ENCODE measurements around the gene AIF1L.
"Not testable (repeated sequence)": the region's sequence is repeated elsewhere in the genome, so short reads cannot be mapped to it uniquely, and the experiment has no call there.

The AIF1L gene

DNA sequence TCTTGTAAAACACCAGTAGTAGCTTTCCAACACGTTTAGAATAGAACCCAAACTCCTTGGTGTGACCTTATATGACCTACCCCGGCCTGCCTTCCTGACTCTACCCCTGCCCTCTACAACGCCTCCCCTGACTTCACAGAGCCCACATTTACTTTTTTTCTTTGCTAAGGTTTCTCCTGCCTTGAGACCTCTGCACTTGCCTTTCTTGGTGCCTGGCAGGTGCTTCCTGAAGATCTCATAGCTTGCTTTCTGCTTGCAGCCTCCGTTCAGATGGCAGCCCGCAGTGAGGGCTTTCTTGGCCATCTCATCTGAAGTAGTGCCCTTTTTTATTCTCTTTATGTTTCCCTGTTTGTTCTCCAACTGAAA is 53.3 kb downstream of the AIF1L start:
- H3K27ac ChIP-seq, result no peak overlapping the region
- no peak overlapping the region for H3K4me3 ChIP-seq

DNA sequence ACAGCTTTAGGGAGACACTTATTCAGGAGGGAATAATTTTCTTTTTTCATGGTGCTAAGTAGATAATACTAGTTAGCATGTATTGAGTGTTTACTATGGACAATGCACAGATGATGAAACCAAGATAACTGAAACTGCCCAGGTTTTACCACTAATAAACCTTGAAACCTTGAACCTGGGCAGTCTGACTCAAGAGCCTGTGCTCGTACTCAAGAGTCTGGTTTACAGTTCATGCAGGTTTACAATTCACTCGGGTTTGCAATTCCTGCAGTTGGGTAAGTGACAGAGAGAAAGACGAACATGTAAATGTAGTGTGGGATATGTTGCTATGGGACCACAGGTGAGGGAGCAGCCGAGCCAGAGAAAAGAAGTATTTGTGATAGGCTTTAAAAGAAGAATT is 57.3 kb downstream of the AIF1L start:
- Histone ChIP-seq H3K4me3 (no peak overlapping the region), H3K27ac (no peak overlapping the region)

DNA sequence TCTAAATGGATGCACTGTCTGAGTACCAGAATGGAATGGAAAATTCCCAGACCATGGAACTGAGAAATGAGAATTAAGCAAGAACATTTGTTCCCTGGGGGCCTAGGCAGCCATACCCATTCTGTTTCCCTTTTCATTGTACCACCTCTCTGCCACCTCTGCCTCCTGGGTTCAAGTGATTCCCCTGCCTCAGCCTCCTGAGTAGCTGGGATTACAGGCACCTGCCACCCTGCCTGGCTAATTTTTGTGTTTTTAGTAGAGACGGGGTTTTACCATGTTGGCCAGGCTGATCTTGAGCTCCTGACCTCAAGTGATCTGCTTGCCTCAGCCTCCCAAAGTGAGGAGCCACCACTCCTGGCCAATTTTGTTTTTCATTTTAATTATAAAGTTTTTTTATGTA is 62.3 kb downstream of the AIF1L start:
- not testable (repeated sequence) for H3K4me3 ChIP-seq

DNA sequence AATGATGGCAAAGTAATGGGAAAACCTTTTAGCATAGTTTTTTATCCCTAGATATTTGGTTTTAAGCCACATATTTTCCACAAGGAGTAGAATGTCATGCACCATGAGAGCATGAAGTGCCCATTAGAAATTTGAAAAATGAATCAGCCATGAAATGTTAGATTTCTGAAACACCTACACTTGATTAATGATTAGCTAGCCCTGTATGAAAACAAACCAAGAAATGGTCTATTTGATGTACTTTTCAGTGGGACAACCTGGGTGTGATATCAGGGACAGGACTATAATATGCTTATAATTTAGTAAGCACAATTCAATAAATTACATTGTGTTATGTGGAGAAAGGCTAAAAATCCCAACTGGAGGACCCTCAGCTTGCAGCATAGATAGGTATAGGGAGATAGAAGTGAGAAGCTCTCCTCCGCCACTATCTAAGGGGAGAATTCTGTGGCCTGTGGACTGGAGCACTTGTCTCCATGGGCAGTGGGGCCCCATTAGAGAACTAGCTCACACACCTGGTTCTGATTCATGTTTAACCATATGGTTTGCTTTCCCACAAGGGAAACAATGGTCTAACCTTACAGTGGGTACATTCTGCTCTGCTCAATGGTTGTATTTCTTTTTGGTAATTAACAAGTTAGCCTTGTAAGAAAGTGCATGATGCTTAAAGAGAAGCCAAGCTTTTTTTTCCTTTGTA is 64.2 kb downstream of the AIF1L start:
- no peak overlapping the region for H3K4me3 ChIP-seq

More for the DNA sequence above, 62.3 kb downstream of the AIF1L start:
- H3K27ac ChIP-seq, result not testable (repeated sequence)

DNA sequence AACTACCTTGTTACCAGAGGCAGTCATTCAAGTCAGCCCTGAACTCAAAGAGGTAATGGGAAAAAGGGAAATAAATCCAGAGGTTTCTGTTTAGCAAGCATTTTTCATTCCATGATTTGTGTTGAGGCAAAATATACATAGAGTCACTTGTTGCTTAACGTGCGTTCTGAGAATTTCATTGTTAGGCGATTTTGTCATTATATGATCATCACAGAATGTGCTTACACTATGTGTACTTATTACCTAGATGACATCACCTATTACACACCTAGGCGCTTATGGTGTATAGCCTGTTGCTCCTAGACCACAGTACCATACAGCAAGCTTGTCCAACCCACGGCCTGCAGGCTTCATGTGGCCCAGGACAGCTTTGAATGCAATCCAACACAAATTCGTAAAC is 65.3 kb downstream of the AIF1L start:
- Histone ChIP-seq H3K4me3 (no peak overlapping the region), H3K27ac (no peak overlapping the region)

More for the DNA sequence above, 64.2 kb downstream of the AIF1L start:
- H3K27ac ChIP-seq, result no peak overlapping the region

DNA sequence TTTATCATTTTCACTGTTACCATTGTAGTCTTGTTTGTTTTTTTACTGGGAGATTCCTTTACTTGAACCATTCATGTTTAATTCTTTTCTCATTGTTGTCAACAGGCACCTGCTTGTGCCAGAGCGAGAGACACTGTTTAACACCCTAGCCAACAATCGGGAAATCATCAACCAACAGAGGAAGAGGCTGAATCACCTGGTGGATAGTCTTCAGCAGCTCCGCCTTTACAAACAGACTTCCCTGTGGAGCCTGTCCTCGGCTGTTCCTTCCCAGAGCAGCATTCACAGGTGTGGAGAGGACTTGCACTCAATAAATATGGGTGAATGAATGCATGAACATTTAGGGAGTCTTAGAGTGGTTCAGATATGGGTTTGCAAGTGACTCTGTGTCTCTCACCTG is 66.6 kb downstream of the AIF1L start:
- Histone ChIP-seq H3K27ac (no peak overlapping the region), H3K4me3 (no peak overlapping the region)

DNA sequence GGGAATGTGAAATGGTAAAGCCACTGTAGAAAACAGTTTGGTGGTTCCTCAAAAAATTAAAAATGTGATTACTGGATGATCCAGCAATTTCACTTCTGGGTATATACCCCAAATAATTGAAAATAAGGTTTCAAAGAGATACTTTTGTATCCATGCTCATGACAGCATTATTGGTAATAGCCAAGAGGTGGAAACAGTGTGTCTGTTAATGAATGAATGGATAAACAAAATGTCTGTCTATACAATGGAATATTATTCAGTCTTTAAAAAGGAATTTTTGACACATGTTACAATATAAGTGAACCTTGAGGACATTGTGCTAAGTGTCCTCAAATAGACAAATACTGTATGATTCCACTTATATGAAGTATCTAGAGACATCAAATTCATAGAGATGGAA is 69.2 kb downstream of the AIF1L start:
- no peak overlapping the region for H3K4me3 ChIP-seq
- no peak overlapping the region for H3K27ac ChIP-seq

DNA sequence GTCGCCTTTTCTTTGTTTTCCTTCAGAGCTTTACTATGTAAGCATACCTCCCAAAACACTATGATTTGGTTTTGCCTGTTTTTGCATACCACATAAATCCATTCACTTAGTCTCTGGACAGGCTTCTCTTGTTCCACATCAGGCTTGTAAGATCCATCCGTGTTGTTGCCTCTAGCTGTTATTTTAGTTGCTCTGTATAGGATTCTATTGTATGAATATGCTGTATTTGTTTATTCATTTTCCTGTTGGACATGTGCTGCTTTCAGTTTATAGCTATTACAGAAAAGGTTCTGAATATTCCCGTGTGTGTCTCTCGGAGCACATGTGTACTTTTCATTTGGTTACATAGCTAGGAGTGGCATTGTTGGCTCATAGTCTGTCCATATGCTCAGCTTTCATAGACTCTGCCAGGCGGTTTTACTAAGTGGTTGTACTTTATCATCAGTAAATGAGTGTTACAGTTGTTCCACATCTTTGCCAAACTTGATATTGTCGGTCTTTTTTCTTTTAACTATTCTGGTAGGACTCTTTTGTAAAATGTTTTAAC is 70.9 kb downstream of the AIF1L start:
- H3K27ac ChIP-seq, result no peak overlapping the region
- no peak overlapping the region for H3K4me3 ChIP-seq

DNA sequence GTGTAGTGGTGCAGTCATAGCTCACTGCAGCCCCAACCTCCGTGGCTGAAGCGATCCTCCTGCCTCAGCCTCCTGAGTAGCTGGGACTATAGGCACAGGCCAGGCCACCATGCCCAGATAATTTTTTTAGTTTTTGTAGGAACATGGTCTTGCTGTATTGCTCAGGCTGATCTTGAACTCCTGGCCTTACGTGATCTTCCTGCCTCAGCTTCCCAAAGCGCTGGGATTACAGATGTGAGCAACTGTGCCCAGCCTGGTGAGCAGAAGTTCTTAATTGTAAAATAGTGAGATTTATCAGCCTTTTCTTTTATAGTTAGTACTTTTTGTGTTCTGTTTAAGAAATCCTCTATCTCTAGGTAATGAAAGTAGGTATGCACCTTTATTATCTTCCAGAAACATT is 71.6 kb downstream of the AIF1L start:
- H3K27ac ChIP-seq, result no peak overlapping the region
- no peak overlapping the region for H3K4me3 ChIP-seq

DNA sequence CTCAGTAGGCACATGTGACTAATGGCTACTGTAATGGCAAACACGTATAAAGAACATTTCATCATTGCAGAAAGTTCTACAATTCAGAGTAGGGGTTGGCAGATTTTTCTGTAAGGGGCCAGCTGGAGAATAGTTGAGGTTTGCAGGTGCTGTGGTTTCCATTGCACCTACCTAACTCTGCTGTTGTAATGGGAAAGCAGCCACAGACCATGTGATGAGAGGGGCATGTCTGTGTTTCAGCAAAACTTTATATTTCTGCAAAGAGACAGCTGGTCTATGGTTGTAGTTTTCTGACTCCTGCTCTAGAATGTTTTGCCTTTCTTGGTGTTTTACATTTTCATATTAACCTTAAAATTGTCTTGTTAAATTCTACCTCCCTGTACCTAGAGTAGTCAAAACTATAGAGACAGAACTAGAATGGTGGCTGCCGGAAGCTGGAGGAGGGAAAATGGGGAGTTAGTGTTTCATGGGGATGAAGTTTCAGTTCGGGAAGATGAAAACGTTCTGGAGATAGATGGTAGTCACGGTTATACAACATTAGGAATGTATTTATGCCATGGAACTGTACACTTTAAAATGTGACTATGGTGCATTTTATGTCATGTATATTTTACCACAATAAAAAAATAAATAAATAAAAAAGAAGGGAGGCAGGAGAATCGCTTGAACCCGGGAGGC is 73.4 kb downstream of the AIF1L start:
- Histone ChIP-seq H3K4me3 (no peak overlapping the region), H3K27ac (no peak overlapping the region)

Data from skin epidermis (tissue), 12 donors.